Sigmoid colon (tissue), 4 donors: ENCODE results near the gene ASS1.

ENCODE experiments used
- CTCF ChIP-seq, 4 experiments: fragments of 450-650 bp in 3 of 4; fragments of 200-600 bp in 1 of 4; IDR thresholded peaks; one replicate each; pipeline ENCODE4 v1.5.1; 2016 to 2019; ENCODE audit warnings: antibody characterized with exemption in 4 of 4, mild to moderate bottlenecking in 3 of 4, moderate library complexity in 2 of 4
- EP300 ChIP-seq, 4 donors: sonication (generic); formaldehyde crosslinking; IDR thresholded peaks; one replicate each; pipeline ENCODE4 v1.6.1; 2017; ENCODE audit warnings: antibody characterized with exemption in 4 of 4
- POLR2A ChIP-seq, 2 donors: fragments of 450-650 bp; IDR thresholded peaks; one replicate each; pipeline ENCODE4 v1.6.1; 2016; ENCODE audit warnings: antibody characterized with exemption in 2 of 2, mild to moderate bottlenecking in 2 of 2, moderate library complexity in 2 of 2
- POLR2AphosphoS5 ChIP-seq, 4 donors: sonication (generic); formaldehyde crosslinking; IDR thresholded peaks; one replicate each; pipeline ENCODE4 v1.6.1; 2017; ENCODE audit warnings: antibody characterized with exemption in 4 of 4

GRCh38 chr9:130470269-130470668 is 25.5 kb downstream of the ASS1 start:
- TF ChIP-seq CTCF (IDR thresholded peaks at IDR 0.05) = no peak
- no peak for TF ChIP-seq EP300 (IDR thresholded peaks at IDR 0.05)
- TF ChIP-seq POLR2A (IDR thresholded peaks at IDR 0.05) = no peak
- TF ChIP-seq POLR2AphosphoS5 (IDR thresholded peaks at IDR 0.05) = no peak
